Nephron progenitor cell (in vitro differentiated cells): ENCODE data around the gene MDM2.

Source experiments
- DNase-seq: peaks from one replicate; pipeline ENCODE4 v3.0.0; 2021
- H3K27ac Mint-ChIP-seq: 2 replicates; pipeline ENCODE4 v1.8.0; 2021; ENCODE audit warnings: mild to moderate bottlenecking, moderate library complexity, mixed read lengths
- H3K27me3 Mint-ChIP-seq: 2 replicates; pipeline ENCODE4 v1.8.0; 2021; ENCODE audit warnings: mild to moderate bottlenecking, low read depth, mixed read lengths; ENCODE audit not compliant: poor library complexity
- H3K36me3 Mint-ChIP-seq: 2 replicates; pipeline ENCODE4 v1.8.0; 2021; ENCODE audit warnings: low read depth, mixed read lengths
- H3K4me1 Mint-ChIP-seq: 2 replicates; pipeline ENCODE4 v1.8.0; 2021; ENCODE audit warnings: mixed read lengths
- H3K4me3 Mint-ChIP-seq: 2 replicates; pipeline ENCODE4 v1.8.0; 2021; ENCODE audit warnings: mild to moderate bottlenecking, moderate library complexity, mixed read lengths
- H3K9me3 Mint-ChIP-seq: 2 replicates; pipeline ENCODE4 v1.8.0; 2021; ENCODE audit warnings: mild to moderate bottlenecking, moderate library complexity, mixed read lengths
- TF ChIP-seq, protein P1 (sequence below): fragments of 200-600 bp; sonication (generic); IDR thresholded peaks from 2 replicates; pipeline ENCODE4 v1.5.0; 2021; ENCODE audit warnings: antibody characterized with exemption

Gene MDM2

GRCh38 chr12:68831272-68831671 lies 23.3 kb downstream of the MDM2 start:
- H3K4me3 Mint-ChIP-seq: no peak overlapping the region
- no peaks in the 10 kb centered on the region for H3K9me3 Mint-ChIP-seq
- peaks cover 5% of the 10 kb centered on the region for H3K27me3 Mint-ChIP-seq
- peaks cover 26% of the 10 kb centered on the region for H3K4me1 Mint-ChIP-seq
- no peak overlapping the region for H3K27ac Mint-ChIP-seq
- DNase-seq: no peak
- TF ChIP-seq, protein P1, sequence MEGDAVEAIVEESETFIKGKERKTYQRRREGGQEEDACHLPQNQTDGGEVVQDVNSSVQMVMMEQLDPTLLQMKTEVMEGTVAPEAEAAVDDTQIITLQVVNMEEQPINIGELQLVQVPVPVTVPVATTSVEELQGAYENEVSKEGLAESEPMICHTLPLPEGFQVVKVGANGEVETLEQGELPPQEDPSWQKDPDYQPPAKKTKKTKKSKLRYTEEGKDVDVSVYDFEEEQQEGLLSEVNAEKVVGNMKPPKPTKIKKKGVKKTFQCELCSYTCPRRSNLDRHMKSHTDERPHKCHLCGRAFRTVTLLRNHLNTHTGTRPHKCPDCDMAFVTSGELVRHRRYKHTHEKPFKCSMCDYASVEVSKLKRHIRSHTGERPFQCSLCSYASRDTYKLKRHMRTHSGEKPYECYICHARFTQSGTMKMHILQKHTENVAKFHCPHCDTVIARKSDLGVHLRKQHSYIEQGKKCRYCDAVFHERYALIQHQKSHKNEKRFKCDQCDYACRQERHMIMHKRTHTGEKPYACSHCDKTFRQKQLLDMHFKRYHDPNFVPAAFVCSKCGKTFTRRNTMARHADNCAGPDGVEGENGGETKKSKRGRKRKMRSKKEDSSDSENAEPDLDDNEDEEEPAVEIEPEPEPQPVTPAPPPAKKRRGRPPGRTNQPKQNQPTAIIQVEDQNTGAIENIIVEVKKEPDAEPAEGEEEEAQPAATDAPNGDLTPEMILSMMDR: no peak
- H3K36me3 Mint-ChIP-seq: peaks cover 52% of the 10 kb centered on the region

DNA sequence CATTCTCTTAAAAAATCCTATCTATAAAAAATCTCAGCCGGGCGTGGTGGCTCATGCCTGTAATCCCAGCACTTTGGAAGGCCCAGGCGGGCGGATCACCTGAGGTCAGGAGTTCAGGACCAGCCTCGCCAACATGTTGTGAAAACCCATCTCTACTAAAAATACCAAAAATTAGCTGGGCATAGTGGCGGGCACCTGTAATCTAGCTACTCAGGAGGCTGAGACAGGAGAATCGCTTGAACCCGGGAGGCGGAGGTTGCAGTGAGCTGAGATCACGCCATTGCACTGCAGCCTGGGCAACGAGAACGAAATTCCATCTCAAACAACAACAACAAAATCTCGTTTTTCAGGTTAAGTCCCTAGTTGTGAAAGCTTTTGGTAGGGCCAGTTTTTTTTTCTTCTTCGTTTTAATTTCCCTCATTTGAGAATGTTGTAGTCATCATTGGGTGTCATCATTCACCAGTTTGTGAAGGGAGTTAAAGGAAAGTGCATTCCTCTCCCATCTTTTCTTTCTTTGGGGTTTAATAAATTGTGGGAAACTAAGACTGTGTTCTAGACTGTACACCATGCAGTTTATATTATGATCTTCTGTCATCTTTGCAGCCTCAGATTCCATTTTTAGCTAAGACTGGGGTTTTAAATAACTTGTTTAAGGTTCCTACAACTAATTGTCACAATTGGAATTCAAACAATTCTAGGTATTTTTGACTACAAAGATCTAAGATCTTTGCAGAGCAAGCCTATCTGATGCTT lies 23.9 kb downstream of the MDM2 start:
- DNase-seq: no peak
- Mint-ChIP-seq H3K36me3 (peaks cover 57% of the 10 kb centered on the region), H3K4me1 (peaks cover 30% of the 10 kb centered on the region), H3K27ac (no peak overlapping the region), H3K27me3 (peaks cover 5% of the 10 kb centered on the region), H3K4me3 (no peak overlapping the region), H3K9me3 (no peaks in the 10 kb centered on the region)
- TF ChIP-seq, protein P1: no peak

GRCh38 chr12:68832504-68832867 lies 24.5 kb downstream of the MDM2 start:
- Mint-ChIP-seq H3K9me3 (no peaks in the 10 kb centered on the region), H3K27me3 (peaks cover 5% of the 10 kb centered on the region), H3K27ac (no peak overlapping the region), H3K4me1 (peaks cover 30% of the 10 kb centered on the region), H3K36me3 (peaks cover 57% of the 10 kb centered on the region), H3K4me3 (no peak overlapping the region)
- DNase-seq: no peak
- TF ChIP-seq, protein P1: no peak

GRCh38 chr12:68833508-68833907 lies 25.5 kb downstream of the MDM2 start:
- H3K36me3 Mint-ChIP-seq: peaks cover 64% of the 10 kb centered on the region

GRCh38 chr12:68835333-68835908 lies 27.4 kb downstream of the MDM2 start:
- peaks cover 26% of the 10 kb centered on the region for H3K4me1 Mint-ChIP-seq
- peaks cover 5% of the 10 kb centered on the region for H3K27me3 Mint-ChIP-seq
- peak overlapping the region; percentile 10 for H3K4me3 Mint-ChIP-seq
- H3K36me3 Mint-ChIP-seq: peaks cover 78% of the 10 kb centered on the region
- TF ChIP-seq, protein P1: no peak
- no peaks in the 10 kb centered on the region for H3K9me3 Mint-ChIP-seq
- H3K27ac Mint-ChIP-seq: peak overlapping the region; percentile 12
- DNase-seq: peak; percentile 21

More at GRCh38 chr12:68833508-68833907, 25.5 kb downstream of the MDM2 start:
- TF ChIP-seq, protein P1: no peak
- Mint-ChIP-seq H3K4me1 (peaks cover 30% of the 10 kb centered on the region), H3K9me3 (no peaks in the 10 kb centered on the region), H3K27me3 (peaks cover 5% of the 10 kb centered on the region), H3K27ac (no peak overlapping the region), H3K4me3 (no peak overlapping the region)
- no peak for DNase-seq

GRCh38 chr12:68837215-68837614 lies 29.2 kb downstream of the MDM2 start:
- Mint-ChIP-seq H3K27me3 (peaks cover 5% of the 10 kb centered on the region), H3K9me3 (no peaks in the 10 kb centered on the region), H3K4me1 (peaks cover 17% of the 10 kb centered on the region), H3K27ac (no peak overlapping the region), H3K36me3 (peaks cover 80% of the 10 kb centered on the region), H3K4me3 (no peak overlapping the region)
- TF ChIP-seq, protein P1: no peak
- DNase-seq: no peak
